ENCODE data around the gene ITPKB. TPM values are rescaled to one million over a fixed set of nuclear protein-coding genes. Genes with fewer than 3 reads are reported as not detected.

ITPKB gene
- total RNA-seq, 5 donors from 2014 or later (not counting 1 experiment from before 2014, with no cell fraction given) = 153 to 351 (median 179) TPM

Other genes starting within 250 kb of the ITPKB start
- gene STUM, start 190.5 kb downstream of the ITPKB start, total RNA-seq = under 1 TPM in 1 of 5 donors, not detected in 4; 0.10 TPM
- 1 to 10 TPM; 1.9 to 5.6 (median 4.0) TPM for gene PSEN2, start 131.3 kb upstream of the ITPKB start, total RNA-seq
- 10 to 100 TPM; 39.7 to 85.9 (median 65.0) TPM for gene COQ8A, start 201.0 kb upstream of the ITPKB start, total RNA-seq

All from T-cell (primary cell).